NCI-H2196 (cell line): ENCODE measurements around the gene POLR3A.

Experiments
- DNase-seq: peaks from one replicate; lab custom pipeline; 2025; ENCODE audit not compliant: unreplicated experiment; lab: John Stamatoyannopoulos, UW

POLR3A gene

GRCh38 chr10:77981281-77981680 is 48.0 kb downstream of the POLR3A start:
- no peak for DNase-seq

DNA sequence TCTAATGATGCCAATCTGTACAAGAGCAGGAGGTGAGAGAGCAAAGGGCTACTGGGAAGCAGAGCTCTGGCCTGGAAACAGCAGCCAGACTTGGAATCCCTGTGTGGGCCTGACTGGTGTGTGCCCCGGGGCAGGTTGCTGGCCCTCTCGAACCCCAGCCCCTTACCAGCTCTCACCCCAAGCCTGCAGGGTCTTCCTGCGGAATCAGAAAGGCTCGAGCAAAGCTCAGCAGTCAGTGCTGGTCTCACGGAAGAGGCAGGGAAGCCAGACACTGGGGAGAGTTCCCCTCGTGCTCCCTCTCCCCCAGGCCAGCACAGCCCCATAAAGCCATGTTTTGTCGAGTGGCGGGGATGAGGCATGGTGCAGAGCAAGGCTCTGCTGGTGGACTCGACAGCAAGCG is 50.1 kb downstream of the POLR3A start:
- no peak for DNase-seq

- DNase-seq, result no peak
These were observed 51.0 kb downstream of the POLR3A start for GRCh38 chr10:77978360-77978759.

DNA sequence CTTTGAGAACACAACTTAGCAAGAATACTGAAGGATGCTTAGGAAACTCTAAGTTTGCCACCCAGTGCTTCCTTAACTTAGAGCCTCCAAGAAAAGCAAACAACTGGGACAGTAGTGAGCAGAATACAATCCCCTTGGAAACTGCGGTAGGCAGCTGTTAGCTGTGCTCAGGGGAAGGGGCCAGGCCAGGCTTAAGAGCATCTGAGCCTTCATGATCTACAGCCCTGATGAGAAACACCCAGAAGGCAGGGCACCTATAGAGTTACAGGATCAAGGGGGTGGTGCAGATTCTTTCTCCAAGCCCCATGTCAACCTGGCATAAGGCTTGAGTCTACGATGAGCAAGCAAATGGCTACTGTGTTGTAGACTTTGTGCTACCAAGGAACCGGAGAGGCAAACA is 51.4 kb downstream of the POLR3A start:
- DNase-seq, result no peak

DNA sequence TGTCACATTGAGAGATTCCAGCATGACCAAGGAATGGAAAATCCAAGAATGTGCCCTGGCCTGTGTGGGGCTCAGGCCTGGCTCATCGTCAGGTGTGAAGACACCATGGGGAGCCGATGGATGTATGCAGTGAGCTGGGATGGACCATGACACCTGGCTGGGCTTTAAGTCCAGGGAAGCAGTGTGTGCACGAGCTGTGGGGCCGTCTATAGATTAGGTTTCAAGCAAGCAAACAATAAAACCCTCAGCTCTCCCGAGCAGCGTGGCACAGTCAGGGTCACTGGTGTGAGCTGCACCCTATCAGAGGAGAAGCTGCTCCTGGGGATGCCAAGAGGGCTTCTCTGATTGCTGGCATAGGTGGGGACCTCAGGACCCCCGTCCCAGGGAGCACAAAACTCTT is 52.3 kb downstream of the POLR3A start:
- DNase-seq, result no peak

DNA sequence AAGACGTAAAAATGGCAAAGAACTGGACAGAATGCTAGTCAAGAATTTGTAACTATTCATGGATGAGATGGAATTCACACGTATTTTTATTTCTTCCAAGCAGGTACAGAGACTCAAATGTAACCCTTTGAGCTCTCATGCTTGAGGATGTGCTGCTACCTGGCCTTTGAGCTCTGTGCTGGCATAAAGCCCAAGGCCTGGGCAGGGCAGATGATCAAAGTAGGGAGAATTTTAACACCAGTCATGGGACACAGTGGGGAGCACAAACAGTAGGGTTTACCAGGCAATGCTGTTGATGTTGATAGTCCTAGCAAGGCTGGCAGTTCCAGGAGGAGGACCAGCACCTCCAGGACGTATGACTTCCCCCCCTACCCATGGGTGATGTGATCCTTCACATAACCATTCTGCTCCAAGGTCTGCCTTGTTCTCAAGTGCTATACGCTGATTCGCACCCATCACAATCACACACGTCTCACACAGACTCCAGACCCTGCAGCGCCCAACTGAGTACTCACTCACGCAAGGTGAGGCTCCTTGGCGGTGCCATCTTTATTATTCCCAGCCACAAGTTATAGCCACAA is 54.1 kb downstream of the POLR3A start:
- DNase-seq, result no peak

- DNase-seq, result peak; percentile 4
These were observed 54.8 kb downstream of the POLR3A start for GRCh38 chr10:77974396-77975074.

- DNase-seq, result no peak
These were observed 56.0 kb downstream of the POLR3A start for GRCh38 chr10:77973276-77973675.

- DNase-seq, result no peak
These were observed 57.2 kb downstream of the POLR3A start for GRCh38 chr10:77972148-77972547.

GRCh38 chr10:77971804-77972144 is 57.5 kb downstream of the POLR3A start:
- DNase-seq, result no peak

DNA sequence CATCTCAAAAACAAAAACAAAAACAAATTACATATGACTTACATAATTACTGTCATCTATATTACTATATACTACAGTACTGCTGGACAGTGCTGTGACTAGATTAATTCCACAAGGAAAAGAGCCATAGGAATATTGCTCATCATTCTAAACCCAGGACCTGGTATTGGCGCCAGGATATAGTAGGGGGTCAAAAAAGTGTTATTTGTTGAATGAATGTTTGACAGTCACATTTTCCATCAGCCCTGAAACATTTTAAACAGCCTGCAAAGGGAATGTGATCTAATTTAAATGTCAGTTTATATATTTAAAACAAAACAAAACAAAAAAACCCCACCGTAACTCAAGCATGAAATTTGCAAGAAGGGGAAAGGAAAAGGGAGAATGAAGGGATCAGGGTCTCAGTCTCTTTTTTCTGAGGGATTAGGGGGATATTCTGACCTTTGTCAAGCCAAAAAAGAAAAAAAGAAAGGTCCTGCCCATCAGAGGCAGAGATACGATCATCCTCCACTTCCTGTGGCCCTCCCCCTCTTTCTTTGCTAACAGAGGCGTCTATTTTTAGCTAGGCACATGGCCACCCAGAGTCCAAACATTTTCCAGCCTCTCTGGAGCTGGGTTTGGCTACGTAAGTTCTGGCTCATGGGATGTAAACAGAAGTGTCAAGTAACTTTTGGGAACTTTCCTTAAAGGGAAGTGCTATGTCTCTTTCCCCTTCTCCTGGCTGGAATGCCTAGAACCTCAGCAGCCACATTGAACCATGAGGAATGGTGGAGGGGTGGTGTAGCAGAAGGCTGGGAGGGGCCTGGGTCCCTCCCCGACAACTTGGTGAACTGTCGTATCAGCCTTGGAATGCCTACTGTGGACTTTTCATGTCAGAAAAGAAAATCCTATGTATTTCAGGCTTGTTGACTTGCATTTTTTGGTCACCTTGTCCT is 58.2 kb downstream of the POLR3A start:
- DNase-seq, result no peak

DNA sequence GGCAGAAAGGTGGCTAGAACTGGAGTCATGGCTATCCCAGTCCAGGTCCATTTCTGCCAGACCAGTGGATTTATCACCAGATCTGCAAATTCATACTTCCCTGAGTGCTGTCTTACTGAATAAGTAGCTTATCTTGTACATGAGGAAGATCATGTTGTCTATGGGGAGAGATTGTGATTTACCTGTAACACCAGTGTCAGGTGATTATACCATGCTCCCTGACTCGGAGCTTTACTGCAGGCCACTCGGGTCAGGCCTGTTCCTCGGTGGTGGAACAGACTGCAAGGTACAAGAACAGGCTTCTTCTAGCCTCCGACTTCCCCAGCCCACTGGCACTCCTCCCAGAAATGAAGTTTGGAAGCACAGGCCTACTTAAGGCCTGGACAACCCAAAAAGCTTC is 60.2 kb downstream of the POLR3A start:
- DNase-seq, result no peak

GRCh38 chr10:77967611-77968022 is 61.7 kb downstream of the POLR3A start:
- no peak for DNase-seq

GRCh38 chr10:77965294-77965693 is 64.0 kb downstream of the POLR3A start:
- DNase-seq, result no peak

- DNase-seq, result no peak
These were observed 64.5 kb downstream of the POLR3A start for GRCh38 chr10:77964811-77965210.

DNA sequence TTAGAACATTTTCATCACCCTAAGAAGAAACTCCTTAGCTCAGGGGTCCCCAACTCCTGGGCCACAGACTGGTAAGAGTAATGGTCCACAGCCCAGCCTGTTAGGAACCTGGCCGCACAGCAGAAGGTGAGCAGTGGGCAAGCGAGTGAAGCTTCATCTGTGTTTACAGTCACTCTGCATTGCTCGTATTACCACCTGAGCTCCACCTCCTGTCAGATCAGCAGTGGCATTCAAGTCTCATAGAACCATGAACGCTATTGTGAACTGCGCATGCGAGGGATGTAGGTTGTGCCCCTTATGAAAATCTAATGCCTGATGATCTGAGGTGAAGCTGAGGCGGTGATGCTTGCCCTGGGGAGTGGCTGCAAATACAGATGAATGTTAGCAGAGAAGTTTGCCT is 65.4 kb downstream of the POLR3A start:
- DNase-seq, result no peak

DNA sequence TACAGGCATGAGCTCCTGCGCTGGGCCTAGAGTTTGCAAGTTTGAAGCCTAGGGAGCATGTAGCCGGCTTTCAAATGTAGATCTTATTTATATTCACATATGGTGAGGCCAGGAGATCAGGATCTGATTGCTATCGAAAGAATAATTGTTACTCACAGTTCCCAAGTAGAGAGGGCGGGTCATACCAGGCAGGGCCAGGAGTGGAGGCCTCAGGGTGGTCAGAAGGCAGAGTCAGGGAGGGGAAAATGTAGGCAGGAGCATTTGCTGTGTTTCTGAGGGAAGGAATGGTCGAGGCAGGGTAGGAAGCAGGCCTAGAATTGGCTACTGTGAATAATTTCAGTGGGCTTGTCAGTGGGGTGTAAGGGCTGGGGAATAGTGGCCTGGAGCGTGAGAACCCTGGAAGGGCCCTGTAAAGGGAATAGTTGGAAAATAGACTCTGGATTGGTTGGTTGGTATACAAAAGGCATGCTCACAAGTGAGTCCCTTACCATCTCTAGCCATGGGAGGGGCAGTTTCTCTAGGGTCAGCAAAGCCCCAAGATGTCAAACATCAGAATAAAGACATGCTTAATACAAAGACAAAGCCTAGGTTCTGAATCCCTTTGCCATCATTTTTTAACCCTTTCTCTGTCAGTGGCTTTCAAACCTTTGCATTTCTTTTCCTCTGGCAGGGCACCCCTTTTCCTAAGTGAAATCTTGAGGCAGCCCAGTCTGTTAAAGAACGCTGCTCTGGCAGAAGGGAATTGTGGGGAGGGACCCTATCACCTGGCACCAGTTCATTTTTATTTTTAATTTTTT is 66.8 kb downstream of the POLR3A start:
- DNase-seq, result no peak

- no peak for DNase-seq
These were observed 67.6 kb downstream of the POLR3A start for GRCh38 chr10:77961668-77962067.

- DNase-seq, result no peak
These were observed 68.4 kb downstream of the POLR3A start for GRCh38 chr10:77960829-77961329.

GRCh38 chr10:77959887-77960455 is 69.3 kb downstream of the POLR3A start:
- no peak for DNase-seq

DNA sequence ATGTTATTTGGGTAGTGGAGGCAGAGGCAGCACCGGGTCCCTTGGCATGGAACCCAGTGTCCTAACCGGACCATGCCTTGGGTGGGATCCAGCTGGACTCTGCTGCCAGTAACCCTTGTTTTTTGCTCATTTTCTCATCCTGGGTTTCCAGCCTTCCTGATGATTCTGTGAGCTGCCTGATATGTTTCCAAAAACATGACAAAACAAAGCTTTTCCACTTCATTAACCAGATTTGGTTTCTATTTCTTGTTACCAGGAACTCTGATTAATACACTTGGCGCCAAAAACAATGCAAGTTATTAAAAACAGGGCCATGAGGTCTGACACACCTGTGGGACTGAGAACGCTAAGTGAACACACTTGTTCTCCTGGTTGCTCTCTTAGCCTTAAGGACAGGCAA is 69.9 kb downstream of the POLR3A start:
- DNase-seq, result no peak
